Coronary artery (tissue), 2 donors: ENCODE results near the gene TMEM14A.
A peak's percentile ranks its signal among the peaks of the same experiment; 100 is the strongest.

Experiments used
- DNase-seq: peaks from one replicate; pipeline ENCODE4 v3.0.0-alpha.2; 2017; ENCODE audit warnings: low spot score
- H3K27ac ChIP-seq, 2 donors: fragments of 200-600 bp; sonication (generic); one replicate each; pipeline ENCODE4 v1.5.1; 2016 to 2019
- H3K4me3 ChIP-seq: fragments of 200-600 bp; sonication (generic); 2 replicates; pipeline ENCODE4 v1.5.1; 2016; ENCODE audit warnings: mild to moderate bottlenecking, moderate library complexity
- TF ChIP-seq, protein P1 (sequence below): fragments of 200-600 bp; sonication (generic); IDR thresholded peaks from one replicate; pipeline ENCODE4 v1.5.1; 2019; ENCODE audit warnings: antibody characterized with exemption

Gene TMEM14A, protein sequence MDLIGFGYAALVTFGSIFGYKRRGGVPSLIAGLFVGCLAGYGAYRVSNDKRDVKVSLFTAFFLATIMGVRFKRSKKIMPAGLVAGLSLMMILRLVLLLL

DNA sequence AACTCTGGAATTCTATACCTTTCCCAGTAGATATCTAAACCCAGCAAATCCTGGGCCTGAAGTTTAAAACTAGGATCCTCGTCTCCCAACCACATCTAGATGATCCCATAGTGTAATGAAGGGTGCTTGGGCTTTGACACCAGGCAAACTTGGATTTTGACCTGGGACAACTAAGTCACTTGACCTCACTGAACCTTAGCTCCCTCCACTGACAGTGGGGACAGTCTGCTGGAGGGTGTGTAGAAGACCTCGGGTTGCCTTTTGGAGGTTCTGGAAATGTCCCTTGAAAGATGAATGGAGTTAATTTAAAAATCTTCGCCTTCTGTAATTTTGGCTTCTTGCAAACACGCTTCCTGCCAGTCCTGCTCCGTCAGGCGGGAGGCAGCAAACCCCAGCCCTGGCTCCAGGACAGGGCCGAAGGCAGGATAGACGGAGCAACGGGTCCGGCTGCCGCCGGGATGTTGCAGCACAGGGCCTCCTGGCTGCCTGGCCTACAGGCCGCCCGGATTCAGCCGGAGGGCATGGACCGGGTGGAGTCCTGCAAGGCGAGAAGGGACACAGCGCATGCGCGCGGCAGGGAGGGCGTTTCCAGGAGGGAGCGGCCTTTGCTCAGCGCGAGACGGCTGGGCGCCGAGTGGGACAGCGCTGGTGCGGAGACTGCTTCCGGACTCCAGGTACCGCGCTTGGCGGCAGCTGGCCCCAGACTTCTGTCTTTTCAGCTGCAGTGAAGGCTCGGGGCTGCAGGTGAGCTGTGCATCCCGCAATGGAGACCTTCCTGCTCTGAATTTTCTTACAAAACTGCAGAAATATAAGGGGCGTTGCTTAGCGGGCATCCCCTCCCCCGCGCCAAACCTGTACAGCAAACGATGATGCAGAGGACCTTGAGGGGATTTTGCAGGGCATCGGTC is at the start of gene TMEM14A:
Gene TMEM14A (plus strand): TSS at position 612 of the 908 bp plus-strand sequence. CDS start 5,990 bp downstream, outside the sequence.
- DNase-seq: peak; percentile 95
- peak within 1 kb of the TSS; percentile 39 to 75 for H3K27ac ChIP-seq
- TF ChIP-seq, protein P1, sequence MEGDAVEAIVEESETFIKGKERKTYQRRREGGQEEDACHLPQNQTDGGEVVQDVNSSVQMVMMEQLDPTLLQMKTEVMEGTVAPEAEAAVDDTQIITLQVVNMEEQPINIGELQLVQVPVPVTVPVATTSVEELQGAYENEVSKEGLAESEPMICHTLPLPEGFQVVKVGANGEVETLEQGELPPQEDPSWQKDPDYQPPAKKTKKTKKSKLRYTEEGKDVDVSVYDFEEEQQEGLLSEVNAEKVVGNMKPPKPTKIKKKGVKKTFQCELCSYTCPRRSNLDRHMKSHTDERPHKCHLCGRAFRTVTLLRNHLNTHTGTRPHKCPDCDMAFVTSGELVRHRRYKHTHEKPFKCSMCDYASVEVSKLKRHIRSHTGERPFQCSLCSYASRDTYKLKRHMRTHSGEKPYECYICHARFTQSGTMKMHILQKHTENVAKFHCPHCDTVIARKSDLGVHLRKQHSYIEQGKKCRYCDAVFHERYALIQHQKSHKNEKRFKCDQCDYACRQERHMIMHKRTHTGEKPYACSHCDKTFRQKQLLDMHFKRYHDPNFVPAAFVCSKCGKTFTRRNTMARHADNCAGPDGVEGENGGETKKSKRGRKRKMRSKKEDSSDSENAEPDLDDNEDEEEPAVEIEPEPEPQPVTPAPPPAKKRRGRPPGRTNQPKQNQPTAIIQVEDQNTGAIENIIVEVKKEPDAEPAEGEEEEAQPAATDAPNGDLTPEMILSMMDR: no peak

DNA sequence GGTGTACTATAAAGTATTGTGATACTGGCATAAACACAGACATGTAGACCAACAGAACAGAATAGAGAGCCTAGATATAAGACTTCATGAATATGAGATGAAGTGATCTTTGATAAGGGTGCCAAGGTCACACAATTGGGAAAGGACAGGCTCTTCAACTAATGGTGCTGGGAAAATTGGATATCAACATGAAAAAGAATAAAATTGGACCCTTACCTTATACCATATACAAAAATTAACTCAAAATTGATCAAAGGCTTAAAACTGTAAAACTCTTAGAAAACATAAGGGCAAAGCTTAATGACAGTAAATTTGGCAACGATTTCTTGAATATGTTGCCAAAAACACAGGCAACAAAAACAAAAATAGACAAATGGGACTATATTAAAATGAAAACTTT is 49.3 kb upstream of the TMEM14A start:
- TF ChIP-seq, protein P1: no peak
- no peak overlapping the region for H3K4me3 ChIP-seq
- DNase-seq: no peak
- H3K27ac ChIP-seq: no peak overlapping the region

More for the DNA sequence above, at the start of gene TMEM14A:
- peak within 1 kb of the TSS; percentile 82 for H3K4me3 ChIP-seq

DNA sequence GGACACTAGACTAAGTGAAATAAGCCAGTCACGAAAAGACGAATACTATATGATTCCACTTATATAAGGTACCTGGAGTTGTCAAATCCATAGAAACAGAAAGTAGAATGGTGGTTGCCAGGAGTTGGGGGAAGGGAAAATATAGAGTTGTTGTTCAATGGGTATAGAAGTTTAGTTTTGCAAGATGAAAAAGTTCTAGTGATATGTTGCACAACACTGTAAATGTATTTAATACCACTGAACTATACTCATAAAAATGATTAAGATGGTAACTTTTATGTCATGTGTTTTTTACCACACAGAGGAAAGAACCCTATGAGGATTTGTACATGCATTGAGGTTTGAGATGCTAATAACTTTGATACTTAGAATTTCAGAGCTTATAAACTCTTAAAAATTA is 48.1 kb upstream of the TMEM14A start:
- DNase-seq: no peak
- H3K27ac ChIP-seq: no peak overlapping the region
- H3K4me3 ChIP-seq: no peak overlapping the region
- TF ChIP-seq, protein P1: no peak

DNA sequence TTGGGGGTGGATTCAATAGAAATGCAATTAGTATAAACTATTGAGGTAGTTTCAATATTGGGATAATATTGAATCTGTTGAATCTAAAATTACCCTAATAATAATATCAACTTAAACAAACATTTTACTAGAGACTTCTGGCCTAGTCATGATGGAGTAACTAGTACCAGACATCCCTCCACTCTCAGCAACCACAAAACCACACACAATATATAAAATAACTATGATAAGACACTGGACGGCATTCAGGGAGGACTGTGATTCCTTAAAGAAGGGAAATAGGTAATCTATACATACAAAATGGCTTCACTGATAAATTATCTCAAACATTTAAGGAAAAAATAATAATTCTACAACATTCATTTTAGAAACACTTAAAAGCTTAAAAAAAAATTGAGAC is 38.9 kb upstream of the TMEM14A start:
- no peak overlapping the region for H3K4me3 ChIP-seq
- no peak overlapping the region for H3K27ac ChIP-seq
- no peak for DNase-seq
- TF ChIP-seq, protein P1: no peak

DNA sequence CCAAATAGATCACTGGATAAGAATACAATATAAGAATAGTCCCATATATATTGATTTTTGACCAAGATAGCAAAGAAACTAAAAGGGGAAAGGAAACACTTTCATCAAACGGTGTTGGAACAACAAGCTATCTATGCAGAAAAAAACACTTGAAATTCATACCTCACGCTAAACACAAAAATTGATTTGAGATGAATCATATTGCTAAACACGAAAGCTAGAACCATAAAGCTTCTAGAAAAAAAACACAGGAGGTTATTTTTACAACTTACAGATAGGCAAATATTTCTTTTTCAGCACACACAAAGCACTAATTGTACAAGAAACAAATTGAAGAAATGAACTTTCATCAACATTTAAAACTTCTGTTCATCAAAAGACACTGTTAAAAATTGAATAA is 36.7 kb upstream of the TMEM14A start:
- TF ChIP-seq, protein P1: no peak
- H3K4me3 ChIP-seq: no peak overlapping the region
- no peak overlapping the region for H3K27ac ChIP-seq
- DNase-seq: no peak

DNA sequence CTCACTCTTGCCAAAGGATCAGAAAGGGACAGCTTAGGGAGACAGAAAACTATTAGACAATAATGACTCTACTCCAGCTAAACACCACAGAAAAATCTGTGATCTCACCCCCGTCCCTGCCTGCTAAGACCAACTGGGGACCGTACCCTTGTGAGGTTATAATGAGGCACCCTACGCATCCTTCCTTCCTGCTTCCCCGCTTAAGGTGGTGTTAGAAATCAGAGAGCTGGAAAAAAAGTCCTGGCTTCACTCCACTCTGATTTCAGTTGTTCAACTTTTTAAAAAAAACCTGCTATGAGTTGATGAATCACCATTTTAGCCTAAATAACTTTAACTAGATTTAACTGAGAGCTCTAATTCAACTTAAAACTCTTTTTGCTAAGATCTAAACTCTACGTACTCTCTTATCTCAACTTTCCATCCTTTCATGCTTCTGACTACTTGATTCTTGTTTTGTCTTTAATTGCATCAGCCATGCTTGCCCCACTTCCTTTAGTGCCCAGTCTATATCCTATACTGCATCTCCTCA is 35.8 kb upstream of the TMEM14A start:
- Histone ChIP-seq H3K4me3 (no peak overlapping the region), H3K27ac (no peak overlapping the region)
- DNase-seq: no peak
- TF ChIP-seq, protein P1: no peak
